Left renal pelvis (tissue), 4 donors: ENCODE data around the gene MTRF1L. TPM values are rescaled to one million over a fixed set of nuclear protein-coding genes. Genes with fewer than 3 reads are reported as not detected.
"Not testable (repeated sequence)": the region's sequence is repeated elsewhere in the genome, so short reads cannot be mapped to it uniquely, and the experiment has no call there.

Experiments used
- DNase-seq, 4 donors: peaks; one replicate each; pipeline ENCODE4 v3.0.0-alpha.2; 2013; ENCODE audit warnings: low read depth in 4 of 4, low spot score in 3 of 4
- polyA plus RNA-seq, 4 donors: library from polyadenylated mRNA; unstranded; fragments of 120-200 nt; gene quantifications; one replicate each; pipeline ENCODE4 v1.2.1, GENCODE V29; 2013; ENCODE audit not compliant: insufficient read length in 4 of 4

Gene MTRF1L
- polyA plus RNA-seq, 4 donors: 15.7 to 35.0 (median 27.6) TPM

- DNase-seq: no peak
Measured at GRCh38 chr6:152975204-152975915, 27.1 kb downstream of the MTRF1L start.

GRCh38 chr6:152973916-152974315 lies 28.6 kb downstream of the MTRF1L start:
- no peak for DNase-seq

- DNase-seq: no peak
Measured at GRCh38 chr6:152969688-152970418, 32.7 kb downstream of the MTRF1L start.

- not testable (repeated sequence) for DNase-seq
Measured at GRCh38 chr6:152966168-152966894, 36.2 kb downstream of the MTRF1L start.

- no peak for DNase-seq
Measured at GRCh38 chr6:152959333-152959732, 43.2 kb downstream of the MTRF1L start.

GRCh38 chr6:152957796-152958195 lies 44.7 kb downstream of the MTRF1L start:
- DNase-seq: no peak

GRCh38 chr6:152954443-152954842 lies 48.1 kb downstream of the MTRF1L start:
- no peak for DNase-seq

GRCh38 chr6:152952866-152953509 lies 49.5 kb downstream of the MTRF1L start:
- peak in 1 of 4 donors; percentile 2 for DNase-seq

GRCh38 chr6:152952045-152952444 lies 50.5 kb downstream of the MTRF1L start:
- DNase-seq: no peak

GRCh38 chr6:152950240-152950639 lies 52.3 kb downstream of the MTRF1L start:
- DNase-seq: no peak

GRCh38 chr6:152948150-152948768 lies 54.2 kb downstream of the MTRF1L start:
- peak in 3 of 4 donors; percentile 19 to 22 (median 20) for DNase-seq

- no peak for DNase-seq
Measured at GRCh38 chr6:152946995-152947394, 55.5 kb downstream of the MTRF1L start.

- no peak for DNase-seq
Measured at GRCh38 chr6:152946484-152946883, 56.0 kb downstream of the MTRF1L start.

- no peak for DNase-seq
Measured at GRCh38 chr6:152943260-152943897, 59.1 kb downstream of the MTRF1L start.

- DNase-seq: no peak
Measured at GRCh38 chr6:152942319-152942869, 60.1 kb downstream of the MTRF1L start.

- no peak for DNase-seq
Measured at GRCh38 chr6:152941746-152942145, 60.8 kb downstream of the MTRF1L start.
